Colonic mucosa (tissue), 4 donors: ENCODE measurements around the gene HIPK1. TPM values are rescaled to one million over a fixed set of nuclear protein-coding genes. Genes with fewer than 3 reads are reported as not detected.

Experiments used
- DNase-seq: peaks from one replicate; pipeline ENCODE4 v3.0.0-alpha.2; 2020
- H3K27ac ChIP-seq: fragments of 200-600 bp; one replicate; pipeline ENCODE4 v1.8.0; 2021
- H3K27me3 ChIP-seq: fragments of 200-600 bp; one replicate; pipeline ENCODE4 v1.8.0; 2021
- H3K36me3 ChIP-seq: fragments of 200-600 bp; one replicate; pipeline ENCODE4 v1.8.0; 2021
- H3K4me1 ChIP-seq: fragments of 200-600 bp; one replicate; pipeline ENCODE4 v1.8.0; 2021; ENCODE audit warnings: mild to moderate bottlenecking
- H3K4me3 ChIP-seq: fragments of 200-600 bp; one replicate; pipeline ENCODE4 v1.8.0; 2021
- H3K9ac ChIP-seq, 2 donors: one replicate each; pipeline ENCODE4 v1.7.0; 2013; ENCODE audit warnings: control low read depth in 2 of 2, low read depth in 2 of 2, low read length in 2 of 2
- H3K9me3 ChIP-seq: fragments of 200-600 bp; one replicate; pipeline ENCODE4 v1.8.0; 2021
- CTCF ChIP-seq: fragments of 200-600 bp; IDR thresholded peaks from one replicate; pipeline ENCODE4 v1.8.0; 2022; ENCODE audit warnings: antibody characterized with exemption, mild to moderate bottlenecking
- intact Hi-C: fragments of 100-400 bp; cut with DNase I; formaldehyde crosslinking; loops from one replicate; pipeline ENCODE4 v1.14.1; 2022
- total RNA-seq, 2 donors: library from RNA; stranded (reverse); fragmentation: NEBNext Ultra II Directional in 1 of 2; extraction: Animal tissue kit (Norgen Biotek cat#: 25700) in 1 of 2; gene quantifications; one replicate each; pipeline ENCODE4 v1.2.1, GENCODE V29; 2021
- donor health status: healthy.
- donor health status: DM: no; HTN: no; CAD: no.
- donor health status: DM: no; HTN: no; CAD: no.

The HIPK1 gene
- total RNA-seq, 2 donors from 2014 or later, result 61.2 to 91.2 TPM

- Histone ChIP-seq H3K4me3 (no peak overlapping the region), H3K27me3 (no peaks in the 10 kb centered on the region), H3K4me1 (no peaks in the 10 kb centered on the region), H3K9ac (no peak overlapping the region), H3K27ac (no peak overlapping the region), H3K9me3 (no peaks in the 10 kb centered on the region), H3K36me3 (no peaks in the 10 kb centered on the region)
- DNase-seq, result no peak
- no peak for TF ChIP-seq CTCF
- intact Hi-C loops, result no loop called here
These were observed 38.3 kb upstream of the HIPK1 start for GRCh38 chr1:113890816-113891215.

- no peaks in the 10 kb centered on the region for H3K9me3 ChIP-seq
- no peak overlapping the region for H3K27ac ChIP-seq
- no peaks in the 10 kb centered on the region for H3K36me3 ChIP-seq
- no peak for TF ChIP-seq CTCF
- intact Hi-C loops, result no loop called here
- H3K4me1 ChIP-seq, result no peaks in the 10 kb centered on the region
- no peak overlapping the region for H3K4me3 ChIP-seq
- H3K9ac ChIP-seq, result no peak overlapping the region
- no peaks in the 10 kb centered on the region for H3K27me3 ChIP-seq
- peak; percentile 38 for DNase-seq
These were observed 37.4 kb upstream of the HIPK1 start for GRCh38 chr1:113891631-113892220.

GRCh38 chr1:113893267-113893666 lies 35.9 kb upstream of the HIPK1 start:
- no peak overlapping the region for H3K4me3 ChIP-seq
- H3K9ac ChIP-seq, result no peak overlapping the region
- no peaks in the 10 kb centered on the region for H3K9me3 ChIP-seq
- no peaks in the 10 kb centered on the region for H3K27me3 ChIP-seq
- TF ChIP-seq CTCF, result no peak
- no peaks in the 10 kb centered on the region for H3K36me3 ChIP-seq
- DNase-seq, result no peak
- H3K4me1 ChIP-seq, result no peaks in the 10 kb centered on the region
- no peak overlapping the region for H3K27ac ChIP-seq
- intact Hi-C loops, result no loop called here

- Histone ChIP-seq H3K27me3 (no peaks in the 10 kb centered on the region), H3K9me3 (no peaks in the 10 kb centered on the region), H3K36me3 (no peaks in the 10 kb centered on the region), H3K27ac (no peak overlapping the region), H3K4me3 (no peak overlapping the region), H3K4me1 (no peaks in the 10 kb centered on the region), H3K9ac (no peak overlapping the region)
- intact Hi-C loops, result no loop called here
- DNase-seq, result no peak
- TF ChIP-seq CTCF, result no peak
These were observed 34.0 kb upstream of the HIPK1 start for GRCh38 chr1:113895098-113895497.

- H3K4me1 ChIP-seq, result no peaks in the 10 kb centered on the region
- no peaks in the 10 kb centered on the region for H3K27me3 ChIP-seq
- no peak overlapping the region for H3K4me3 ChIP-seq
- H3K36me3 ChIP-seq, result no peaks in the 10 kb centered on the region
- intact Hi-C loops, result no loop called here
- H3K9me3 ChIP-seq, result no peaks in the 10 kb centered on the region
- no peak overlapping the region for H3K27ac ChIP-seq
- no peak overlapping the region for H3K9ac ChIP-seq
- no peak for TF ChIP-seq CTCF
- no peak for DNase-seq
These were observed 33.2 kb upstream of the HIPK1 start for GRCh38 chr1:113895961-113896360.
